Panc1 (cell line): Measurements from ENCODE around the gene ARHGAP6. TPM values are rescaled to one million over a fixed set of nuclear protein-coding genes. Genes with fewer than 3 reads are reported as not detected.

Source experiments
- ATAC-seq: fragments of 200-7000 bp; cut with Tn5 transposase; 2 replicates; pipeline ENCODE4 v1.9.1; 2020; ENCODE audit warnings: mild to moderate bottlenecking, moderate library complexity
- BruUV-seq: library from RNA; stranded (reverse); fragments of 400-500 nt; replicated peaks from 2 replicates; lab custom pipeline; 2021; lab: Mats Ljungman, UMichigan
- CTCF ChIA-PET: fragments of 300-600 bp; sonication (Branson Sonifier 250); formaldehyde crosslinking; loops from one replicate; lab custom pipeline; 2022; ENCODE audit warnings: antibody characterized with exemption; lab: Charles Lee
- POLR2A ChIA-PET: fragments of 300-600 bp; sonication (Branson Sonifier 250); formaldehyde crosslinking; loops from one replicate; lab custom pipeline; 2022; ENCODE audit warnings: antibody characterized with exemption; lab: Charles Lee
- DNase-seq: peaks from one replicate; pipeline ENCODE4 v3.0.0-alpha.2; 2010; ENCODE audit warnings: low read depth, low spot score
- H3K27ac ChIP-seq: 2 replicates; pipeline ENCODE4 v1.5.1; 2011; ENCODE audit warnings: mild to moderate bottlenecking, low read length, inconsistent platforms
- H3K27me3 ChIP-seq: fragments of 200-500 bp; sonication (Bioruptor generic); 2 replicates; pipeline ENCODE4 v1.6.0; 2014; ENCODE audit warnings: low read length, inconsistent platforms; ENCODE audit not compliant: control insufficient read depth, insufficient read depth
- H3K36me3 ChIP-seq: fragments of 200-500 bp; sonication (Bioruptor generic); 2 replicates; pipeline ENCODE4 v1.5.1; 2014; ENCODE audit warnings: inconsistent platforms, mild to moderate bottlenecking, low read length, moderate library complexity; ENCODE audit not compliant: control insufficient read depth, insufficient read depth
- H3K4me1 ChIP-seq: 2 replicates; pipeline ENCODE4 v1.5.1; 2011; ENCODE audit warnings: inconsistent platforms, mild to moderate bottlenecking, low read length, moderate library complexity; ENCODE audit not compliant: control insufficient read depth, insufficient read depth
- H3K4me3 ChIP-seq, 2 experiments: 2 replicates each; pipeline ENCODE4 v1.5.1; 2011 to 2012; ENCODE audit warnings: low read depth in 2 of 2, low read length in 2 of 2, mild to moderate bottlenecking in 2 of 2, inconsistent platforms in 1 of 2, moderate library complexity in 1 of 2
- H3K9me3 ChIP-seq: fragments of 200-500 bp; sonication (Bioruptor generic); 2 replicates; pipeline ENCODE4 v1.5.1; 2014; ENCODE audit warnings: low read depth, mild to moderate bottlenecking, inconsistent platforms, low read length, moderate library complexity; ENCODE audit not compliant: control insufficient read depth, insufficient read depth
- POLR2AphosphoS5 ChIP-seq: IDR thresholded peaks from 2 replicates; pipeline ENCODE4 v1.6.1; 2012; ENCODE audit warnings: mild to moderate bottlenecking, low read depth, low read length, moderate library complexity
- SIN3A ChIP-seq: IDR thresholded peaks from 2 replicates; pipeline ENCODE4 v1.6.1; 2012; ENCODE audit warnings: low read depth, mild to moderate bottlenecking, low read length, moderate library complexity, borderline replicate concordance; ENCODE audit not compliant: insufficient read depth
- TCF7L2 ChIP-seq: IDR thresholded peaks from 2 replicates; pipeline ENCODE4 v1.6.1; 2011; ENCODE audit warnings: mild to moderate bottlenecking, low read depth, low read length, inconsistent platforms
- in situ Hi-C: cut with HindIII; loops from 2 replicates; pipeline ENCODE4 v1.10.0; 2016; ENCODE audit warnings: low sequenced_read_pairs, low pct_unique_long_range_greater_than_20kb
- intact Hi-C: fragments of 100-400 bp; cut with micrococcal nuclease; formaldehyde crosslinking; loops from one replicate; pipeline ENCODE4 v1.10.0; 2022; ENCODE audit not compliant: unreplicated experiment
- total RNA-seq: library from RNA; stranded (reverse); gene quantifications from one replicate; pipeline ENCODE4 v1.2.1, GENCODE V29; 2021; ENCODE audit not compliant: unreplicated experiment
- TF ChIP-seq, protein P1 (sequence below): fragments of 450-650 bp; IDR thresholded peaks from 2 replicates; pipeline ENCODE4 v1.5.1; 2017; ENCODE audit warnings: mild to moderate bottlenecking
- TF ChIP-seq, protein P2 (sequence below), 2 experiments: IDR thresholded peaks; 2 replicates each; pipeline ENCODE4 v1.6.1; 2011 to 2012; ENCODE audit warnings: low read depth in 2 of 2, control low read depth in 1 of 2, low read length in 1 of 2, mild to moderate bottlenecking in 1 of 2, moderate library complexity in 1 of 2; ENCODE audit not compliant: insufficient read depth in 1 of 2

Gene ARHGAP6
- total RNA-seq, 1 experiment from 2014 or later = 0.13 TPM

DNA sequence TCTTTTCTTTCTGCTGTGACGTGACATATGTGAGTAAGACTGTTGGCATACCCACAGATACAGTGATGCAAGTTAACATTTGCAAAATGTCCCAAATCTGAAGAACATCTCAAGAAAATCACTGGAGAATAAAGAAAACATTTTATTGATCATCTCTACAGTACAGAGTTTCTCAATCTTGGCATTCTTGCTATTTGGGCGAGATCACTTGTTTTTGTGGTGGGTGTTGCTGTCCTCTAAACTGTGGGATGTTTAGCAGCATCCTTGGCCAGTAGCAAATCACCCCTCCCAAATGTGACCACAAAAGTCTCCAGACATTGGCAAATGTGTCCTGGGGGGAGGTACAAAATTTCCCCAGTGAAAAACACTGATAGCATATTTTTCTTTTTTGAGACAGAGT, 343.7 kb downstream of the ARHGAP6 start:
- ChIA-PET POLR2A (no interaction called here), CTCF (no interaction called here)
- H3K27me3 ChIP-seq = no peaks in the 10 kb centered on the region
- no peaks in the 10 kb centered on the region for H3K36me3 ChIP-seq
- intact Hi-C loops (no loop called here), in situ Hi-C loops (no loop called here)
- no peaks in the 10 kb centered on the region for H3K4me1 ChIP-seq
- no peak overlapping the region for H3K27ac ChIP-seq
- TF ChIP-seq, protein P1, sequence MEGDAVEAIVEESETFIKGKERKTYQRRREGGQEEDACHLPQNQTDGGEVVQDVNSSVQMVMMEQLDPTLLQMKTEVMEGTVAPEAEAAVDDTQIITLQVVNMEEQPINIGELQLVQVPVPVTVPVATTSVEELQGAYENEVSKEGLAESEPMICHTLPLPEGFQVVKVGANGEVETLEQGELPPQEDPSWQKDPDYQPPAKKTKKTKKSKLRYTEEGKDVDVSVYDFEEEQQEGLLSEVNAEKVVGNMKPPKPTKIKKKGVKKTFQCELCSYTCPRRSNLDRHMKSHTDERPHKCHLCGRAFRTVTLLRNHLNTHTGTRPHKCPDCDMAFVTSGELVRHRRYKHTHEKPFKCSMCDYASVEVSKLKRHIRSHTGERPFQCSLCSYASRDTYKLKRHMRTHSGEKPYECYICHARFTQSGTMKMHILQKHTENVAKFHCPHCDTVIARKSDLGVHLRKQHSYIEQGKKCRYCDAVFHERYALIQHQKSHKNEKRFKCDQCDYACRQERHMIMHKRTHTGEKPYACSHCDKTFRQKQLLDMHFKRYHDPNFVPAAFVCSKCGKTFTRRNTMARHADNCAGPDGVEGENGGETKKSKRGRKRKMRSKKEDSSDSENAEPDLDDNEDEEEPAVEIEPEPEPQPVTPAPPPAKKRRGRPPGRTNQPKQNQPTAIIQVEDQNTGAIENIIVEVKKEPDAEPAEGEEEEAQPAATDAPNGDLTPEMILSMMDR = no peak
- TF ChIP-seq, protein P2, sequence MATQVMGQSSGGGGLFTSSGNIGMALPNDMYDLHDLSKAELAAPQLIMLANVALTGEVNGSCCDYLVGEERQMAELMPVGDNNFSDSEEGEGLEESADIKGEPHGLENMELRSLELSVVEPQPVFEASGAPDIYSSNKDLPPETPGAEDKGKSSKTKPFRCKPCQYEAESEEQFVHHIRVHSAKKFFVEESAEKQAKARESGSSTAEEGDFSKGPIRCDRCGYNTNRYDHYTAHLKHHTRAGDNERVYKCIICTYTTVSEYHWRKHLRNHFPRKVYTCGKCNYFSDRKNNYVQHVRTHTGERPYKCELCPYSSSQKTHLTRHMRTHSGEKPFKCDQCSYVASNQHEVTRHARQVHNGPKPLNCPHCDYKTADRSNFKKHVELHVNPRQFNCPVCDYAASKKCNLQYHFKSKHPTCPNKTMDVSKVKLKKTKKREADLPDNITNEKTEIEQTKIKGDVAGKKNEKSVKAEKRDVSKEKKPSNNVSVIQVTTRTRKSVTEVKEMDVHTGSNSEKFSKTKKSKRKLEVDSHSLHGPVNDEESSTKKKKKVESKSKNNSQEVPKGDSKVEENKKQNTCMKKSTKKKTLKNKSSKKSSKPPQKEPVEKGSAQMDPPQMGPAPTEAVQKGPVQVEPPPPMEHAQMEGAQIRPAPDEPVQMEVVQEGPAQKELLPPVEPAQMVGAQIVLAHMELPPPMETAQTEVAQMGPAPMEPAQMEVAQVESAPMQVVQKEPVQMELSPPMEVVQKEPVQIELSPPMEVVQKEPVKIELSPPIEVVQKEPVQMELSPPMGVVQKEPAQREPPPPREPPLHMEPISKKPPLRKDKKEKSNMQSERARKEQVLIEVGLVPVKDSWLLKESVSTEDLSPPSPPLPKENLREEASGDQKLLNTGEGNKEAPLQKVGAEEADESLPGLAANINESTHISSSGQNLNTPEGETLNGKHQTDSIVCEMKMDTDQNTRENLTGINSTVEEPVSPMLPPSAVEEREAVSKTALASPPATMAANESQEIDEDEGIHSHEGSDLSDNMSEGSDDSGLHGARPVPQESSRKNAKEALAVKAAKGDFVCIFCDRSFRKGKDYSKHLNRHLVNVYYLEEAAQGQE (IDR thresholded peaks at IDR 0.05; ENCODE audit: insufficient read depth in 1 of 2, low read depth in 2 of 2, low read length in 1 of 2) = no peak
- TF ChIP-seq TCF7L2 (no peak), POLR2AphosphoS5 (no peak), SIN3A (no peak)
- BruUV-seq = no TSS peak
- ATAC-seq = no peak
- H3K9me3 ChIP-seq = no peaks in the 10 kb centered on the region
- no peak for DNase-seq
- no peak overlapping the region for H3K4me3 ChIP-seq

DNA sequence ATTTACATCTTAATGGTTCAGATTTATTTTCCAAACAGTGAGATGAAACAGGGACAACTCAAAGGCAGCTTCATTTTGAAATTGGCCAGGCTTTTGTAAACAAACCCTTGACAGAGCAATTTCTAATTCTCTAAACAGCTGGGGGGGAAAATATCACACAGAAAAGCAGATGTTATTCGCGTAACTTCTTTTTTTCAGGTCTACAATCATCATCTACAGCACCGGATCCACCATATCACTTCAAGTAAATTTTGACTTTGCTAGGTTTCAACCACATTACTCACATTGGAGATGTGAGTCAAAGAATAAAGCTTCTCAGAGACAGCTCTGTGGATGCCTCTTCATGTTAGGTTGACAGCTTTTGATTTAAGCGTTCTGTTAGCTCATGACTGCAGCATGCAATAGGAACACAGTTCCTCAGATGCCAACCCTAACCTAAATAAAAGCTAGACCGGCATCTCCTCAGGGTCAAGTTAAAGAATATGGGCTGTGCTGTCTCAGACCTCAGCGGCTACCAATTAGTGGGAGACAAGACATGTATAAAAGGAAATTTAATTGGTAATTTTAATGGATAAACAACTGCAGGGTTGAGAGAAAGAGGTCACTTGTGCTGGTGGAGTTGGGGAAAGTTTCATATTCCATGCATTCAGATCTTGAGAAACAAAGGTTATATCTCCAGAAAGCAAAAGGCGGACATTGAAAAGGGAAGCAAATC, 345.8 kb downstream of the ARHGAP6 start:
- H3K4me3 ChIP-seq = no peak overlapping the region
- H3K27me3 ChIP-seq = no peaks in the 10 kb centered on the region
- ChIA-PET CTCF (no interaction called here), POLR2A (no interaction called here)
- no peaks in the 10 kb centered on the region for H3K36me3 ChIP-seq
- TF ChIP-seq, protein P2 (IDR thresholded peaks at IDR 0.05; ENCODE audit: insufficient read depth in 1 of 2, low read depth in 2 of 2, low read length in 1 of 2) = no peak
- TF ChIP-seq SIN3A = no peak
- TF ChIP-seq TCF7L2 = no peak
- no peak for TF ChIP-seq POLR2AphosphoS5
- TF ChIP-seq, protein P1 = no peak
- no peaks in the 10 kb centered on the region for H3K9me3 ChIP-seq
- no peak overlapping the region for H3K27ac ChIP-seq
- ATAC-seq (no peak), DNase-seq (no peak)
- in situ Hi-C loops (no loop called here), intact Hi-C loops (no loop called here)
- no peaks in the 10 kb centered on the region for H3K4me1 ChIP-seq
- BruUV-seq = no TSS peak
